Measurements from ENCODE around the gene KLHL29.
"Not testable (repeated sequence)": the region's sequence is repeated elsewhere in the genome, so short reads cannot be mapped to it uniquely, and the experiment has no call there.

The KLHL29 gene

GRCh38 chr2:23367760-23368159, 17.2 kb upstream of the KLHL29 start:
- in situ Hi-C loops (cut with HindIII; ENCODE audit: low sequenced_read_pairs): no loop called here

GRCh38 chr2:23373666-23374065, 11.3 kb upstream of the KLHL29 start:
- in situ Hi-C loops (cut with HindIII; ENCODE audit: low sequenced_read_pairs): no loop called here

DNA sequence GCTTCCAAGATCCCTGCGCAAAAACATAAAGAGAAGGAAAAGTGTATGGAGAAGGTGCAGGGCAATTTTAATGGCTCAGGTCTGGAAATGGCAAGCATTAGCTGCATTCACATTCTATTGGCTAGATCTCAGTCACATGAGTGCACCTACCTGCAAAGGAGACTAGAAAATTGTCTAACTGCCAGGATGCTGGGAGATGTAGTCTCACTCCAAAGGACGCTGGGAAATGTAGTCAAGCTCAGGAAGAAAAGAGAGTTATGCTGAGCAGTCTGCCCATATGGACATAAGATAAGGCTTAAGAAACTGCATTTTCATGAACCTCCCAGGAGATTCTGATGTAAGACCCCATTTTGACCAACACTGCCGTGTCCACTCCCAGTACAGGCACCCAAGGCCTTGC, 9.5 kb upstream of the KLHL29 start:
- in situ Hi-C loops (cut with HindIII; ENCODE audit: low sequenced_read_pairs): no loop called here

GRCh38 chr2:23376075-23376474, 8.9 kb upstream of the KLHL29 start:
- in situ Hi-C loops (cut with HindIII; ENCODE audit: low sequenced_read_pairs): no loop called here

DNA sequence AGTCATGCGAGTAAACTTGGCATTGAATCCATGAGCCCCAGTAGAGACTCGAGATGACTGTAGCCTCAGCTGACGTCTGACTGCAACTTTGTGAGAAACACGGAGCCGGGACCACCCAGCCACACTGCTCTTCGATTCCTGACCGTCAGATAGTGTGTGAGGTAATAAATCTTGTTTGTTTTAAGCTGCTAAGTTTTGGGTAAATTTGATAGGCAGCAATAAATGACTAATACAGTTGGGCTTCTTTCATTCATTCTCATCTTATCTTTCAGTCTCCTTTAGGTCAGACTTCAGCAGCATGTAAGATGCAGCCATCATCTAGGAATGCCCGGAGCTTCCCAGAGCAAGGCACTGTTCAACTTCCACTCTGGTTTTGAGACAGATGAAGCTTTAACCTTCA, 8.0 kb upstream of the KLHL29 start:
- in situ Hi-C loops (cut with HindIII; ENCODE audit: low sequenced_read_pairs): no loop called here

DNA sequence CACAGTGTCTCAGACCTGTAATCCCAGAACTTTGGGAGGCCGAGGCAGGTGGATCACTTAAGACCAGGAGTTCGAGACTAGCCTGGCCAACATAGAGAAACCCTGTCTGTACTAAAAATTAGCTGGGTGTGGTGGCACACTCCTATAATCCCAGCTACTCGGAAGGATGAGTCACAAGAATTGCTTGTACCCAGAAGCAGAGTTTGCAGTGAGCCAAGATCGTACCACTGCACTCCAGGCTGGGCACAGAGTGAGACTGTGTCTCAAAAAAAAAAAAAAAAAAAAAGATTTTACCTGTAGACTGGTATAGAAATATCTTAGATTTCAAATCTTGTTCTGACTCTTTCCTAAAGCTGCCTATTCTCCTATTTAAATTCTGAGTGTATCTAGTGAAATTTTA, 7.2 kb upstream of the KLHL29 start:
- in situ Hi-C loops (cut with HindIII; ENCODE audit: low sequenced_read_pairs): no loop called here

DNA sequence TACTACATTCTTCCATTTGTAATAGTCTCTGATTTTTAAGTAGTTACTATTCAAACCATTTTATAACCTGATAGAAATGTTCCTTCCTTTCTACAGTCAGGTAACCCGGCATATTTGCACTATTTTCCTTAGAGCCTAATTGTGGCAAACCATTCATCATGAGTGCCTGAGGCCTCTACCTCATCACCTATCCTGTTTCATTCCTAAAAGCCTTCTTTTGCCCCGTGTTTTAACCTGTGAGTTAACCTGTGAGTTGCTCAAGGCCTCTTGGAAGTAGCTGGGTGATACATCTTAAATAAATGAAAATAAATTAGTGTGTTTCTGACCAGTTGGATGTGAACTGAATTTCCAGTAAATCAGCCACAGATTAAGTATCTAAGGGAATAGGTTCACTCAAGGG, 6.5 kb upstream of the KLHL29 start:
- in situ Hi-C loops (cut with HindIII; ENCODE audit: low sequenced_read_pairs): no loop called here

DNA sequence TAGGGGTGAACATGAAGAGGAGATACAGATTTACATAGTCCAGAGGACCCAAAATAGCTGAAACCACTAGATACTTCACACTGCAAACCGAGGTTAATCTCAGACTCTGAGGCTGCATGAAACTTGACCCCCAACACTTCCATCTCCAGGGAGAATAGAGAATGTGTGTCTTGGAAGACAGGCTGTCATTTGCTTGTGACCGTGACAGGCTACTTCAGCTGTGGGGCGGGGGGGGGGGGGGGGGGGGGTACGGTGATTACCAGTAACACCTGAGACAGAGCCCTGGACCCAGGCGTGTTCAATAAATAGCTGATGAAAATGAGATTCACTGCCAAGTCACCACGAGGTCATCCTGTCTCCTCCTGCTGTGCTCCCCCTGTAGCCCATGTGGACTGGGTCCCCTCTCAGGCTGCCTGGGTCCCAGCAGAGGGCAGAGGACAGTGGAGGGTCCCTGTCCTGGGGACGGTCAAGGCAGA, 5.7 kb upstream of the KLHL29 start:
- in situ Hi-C loops (cut with HindIII; ENCODE audit: low sequenced_read_pairs): no loop called here

DNA sequence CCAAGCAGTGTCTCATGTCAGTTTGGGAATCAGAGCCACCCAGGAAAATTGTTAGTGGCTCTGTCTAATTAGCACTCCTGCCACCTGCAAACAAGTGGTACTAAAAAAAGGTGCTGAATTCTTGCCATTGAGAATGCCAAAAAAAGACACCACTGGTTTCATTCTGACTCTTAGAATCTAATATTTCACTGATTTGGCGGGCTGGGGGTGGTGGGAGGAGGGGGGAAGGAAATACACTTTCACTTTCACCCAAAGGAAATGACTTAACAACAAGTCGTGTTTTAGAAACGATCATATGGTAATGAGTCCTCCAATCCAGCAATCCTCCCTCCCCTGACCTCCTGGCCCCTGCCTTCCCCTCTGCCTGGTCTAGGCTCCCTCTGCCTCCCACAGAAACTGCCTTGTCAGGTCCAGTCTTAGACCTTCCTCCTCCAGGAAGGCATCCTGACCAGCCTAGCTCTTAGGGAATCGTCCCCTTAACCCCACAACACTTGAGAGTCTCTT, 4.4 kb upstream of the KLHL29 start:
- in situ Hi-C loops (cut with HindIII; ENCODE audit: low sequenced_read_pairs): no loop called here

DNA sequence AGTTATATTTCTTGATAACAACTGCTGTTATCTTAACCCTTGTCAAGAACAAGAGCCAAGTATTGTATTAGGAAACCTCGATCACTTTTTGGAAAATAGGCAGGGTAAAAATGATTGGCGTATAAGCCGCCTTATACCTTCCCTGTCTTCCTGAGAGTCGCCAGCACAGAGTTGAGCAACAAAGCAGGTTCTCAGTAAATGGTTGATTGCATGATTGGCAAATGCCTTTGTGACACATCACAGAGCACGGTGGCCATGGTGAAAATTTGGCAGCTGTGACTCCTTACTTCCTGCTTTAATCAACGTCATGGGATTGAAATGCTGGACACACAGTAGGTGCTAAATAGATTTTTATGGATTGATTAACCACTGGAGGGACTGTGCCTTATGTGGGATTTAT, 3.9 kb upstream of the KLHL29 start:
- in situ Hi-C loops (cut with HindIII; ENCODE audit: low sequenced_read_pairs): no loop called here

- in situ Hi-C loops (cut with HindIII; ENCODE audit: low sequenced_read_pairs): no loop called here
Observed at GRCh38 chr2:23381485-23381884, 3.5 kb upstream of the KLHL29 start.

DNA sequence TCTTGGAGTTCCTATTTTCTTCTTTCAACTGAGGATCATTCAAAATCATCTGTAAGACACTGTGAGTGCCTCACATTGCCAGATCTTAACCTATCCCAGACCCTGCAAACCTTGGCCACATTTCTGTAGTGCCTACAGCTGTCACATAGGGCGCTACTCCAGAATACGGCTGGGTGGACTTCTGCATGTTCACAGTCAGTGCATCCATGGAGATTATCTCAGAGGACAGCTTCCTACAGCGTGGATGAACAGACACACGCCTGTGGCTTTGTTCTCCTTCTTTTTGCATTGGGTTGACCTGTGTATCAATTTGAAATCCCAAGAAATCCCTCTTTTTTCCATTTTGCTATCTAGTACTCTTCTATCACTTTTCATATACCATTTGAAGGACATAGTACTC, 1.9 kb upstream of the KLHL29 start:
- in situ Hi-C loops (cut with HindIII; ENCODE audit: low sequenced_read_pairs): no loop called here

DNA sequence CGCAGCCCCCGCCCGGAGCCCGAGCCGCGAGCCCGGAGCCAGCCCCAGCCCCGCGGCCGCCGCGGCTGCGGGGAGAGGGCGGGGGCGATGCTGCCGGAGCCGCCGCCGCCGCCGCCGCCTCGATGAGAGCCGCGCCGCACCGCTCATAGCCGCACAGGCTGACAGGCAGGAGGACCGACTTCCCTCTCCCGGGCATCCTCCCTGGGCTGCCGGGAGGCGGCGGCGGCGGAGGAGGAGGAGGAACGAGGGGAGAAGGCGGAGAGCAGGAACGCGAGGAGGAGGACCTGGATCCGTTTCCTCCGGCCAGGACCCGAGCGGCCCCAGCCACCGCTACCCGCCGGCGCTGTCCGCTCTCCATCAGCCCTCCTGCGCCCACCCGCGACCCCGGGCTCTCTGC, 370 bp downstream of the KLHL29 start:
- in situ Hi-C loops (cut with HindIII; ENCODE audit: low sequenced_read_pairs): no loop called here

GRCh38 chr2:23385748-23386338, 864 bp downstream of the KLHL29 start:
- in situ Hi-C loops (cut with HindIII; ENCODE audit: low sequenced_read_pairs): no loop called here

DNA sequence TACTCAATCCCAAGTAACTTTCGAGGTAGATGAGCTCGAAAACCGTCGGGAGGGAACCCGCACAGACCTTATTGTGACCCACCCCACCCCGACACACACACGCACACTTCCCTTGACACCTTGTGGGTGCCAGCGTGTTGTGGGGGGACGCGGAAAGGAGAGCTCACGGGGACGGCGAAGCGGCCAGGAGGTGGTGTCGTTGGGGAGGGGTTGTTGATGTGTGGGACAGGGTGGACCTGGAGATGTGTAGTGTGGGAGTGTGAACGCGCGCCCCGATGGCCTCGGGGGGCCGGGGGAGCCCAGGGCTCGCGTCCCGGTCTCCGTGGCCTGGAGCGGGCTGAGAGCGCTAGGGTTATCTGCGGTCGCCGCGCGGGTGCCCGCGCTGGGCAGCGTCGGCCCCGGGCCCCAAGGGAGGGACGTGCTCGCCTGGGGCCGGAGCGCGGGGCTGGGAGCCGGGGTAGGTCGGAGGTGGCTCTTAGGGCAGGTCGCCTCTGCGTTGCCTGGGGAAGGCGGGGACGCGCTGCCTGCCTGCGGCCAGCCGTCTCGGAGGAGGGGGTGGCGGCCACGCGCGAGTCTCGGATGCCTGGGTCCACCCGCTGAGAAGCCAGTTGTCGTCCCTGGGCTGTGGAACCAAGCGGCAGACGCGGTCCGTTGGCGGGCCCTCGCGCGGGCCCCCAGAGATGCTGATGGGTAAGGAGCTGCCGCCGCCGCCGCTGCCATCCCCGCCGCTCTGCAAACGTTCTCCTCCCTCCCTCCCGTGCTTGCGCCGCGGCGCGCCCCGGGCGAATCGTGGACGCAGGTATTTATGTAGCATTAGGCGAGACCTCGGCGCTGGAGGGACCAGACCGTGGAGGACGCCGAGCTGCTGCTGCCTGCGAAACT, 1.6 kb downstream of the KLHL29 start:
- in situ Hi-C loops (cut with HindIII; ENCODE audit: low sequenced_read_pairs): no loop called here

DNA sequence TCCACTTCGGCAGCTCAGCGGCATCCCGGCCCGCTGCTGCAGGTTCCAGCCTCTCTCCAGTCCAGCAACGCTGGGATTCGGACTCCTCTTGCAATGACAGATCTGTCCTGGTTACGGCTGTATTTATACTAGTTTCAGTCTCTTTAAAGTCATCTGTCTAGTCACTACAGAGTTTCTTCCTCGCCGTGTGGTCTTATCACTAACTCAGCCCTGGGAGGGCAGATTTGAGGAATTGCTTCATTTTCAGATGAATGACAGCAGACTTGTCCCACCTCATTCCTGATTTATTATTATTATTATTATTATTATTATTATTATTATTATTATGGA, 2.2 kb downstream of the KLHL29 start:
- in situ Hi-C loops (cut with HindIII; ENCODE audit: low sequenced_read_pairs): no loop called here

- in situ Hi-C loops (cut with HindIII; ENCODE audit: low sequenced_read_pairs): no loop called here
Observed at GRCh38 chr2:23387845-23388244, 2.9 kb downstream of the KLHL29 start.

DNA sequence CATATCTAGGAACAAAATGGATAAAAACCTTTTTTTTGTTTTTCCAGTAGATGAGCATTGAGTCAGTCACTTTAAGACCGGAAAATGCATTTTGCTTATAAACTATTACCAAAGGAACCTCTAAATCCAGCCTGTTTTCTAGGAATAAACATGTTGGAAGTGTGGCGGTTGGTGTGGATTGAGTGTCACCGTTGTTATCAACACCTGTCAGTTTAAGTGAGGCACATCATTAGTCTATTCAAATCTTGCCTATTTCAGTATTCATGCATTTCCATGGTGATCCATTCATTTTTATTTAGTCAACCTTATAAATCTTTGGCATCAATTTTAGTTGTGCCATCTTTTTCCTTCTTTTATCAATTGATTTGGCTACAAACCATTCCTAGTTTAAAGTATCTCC, 3.3 kb downstream of the KLHL29 start:
- in situ Hi-C loops (cut with HindIII; ENCODE audit: low sequenced_read_pairs): no loop called here

DNA sequence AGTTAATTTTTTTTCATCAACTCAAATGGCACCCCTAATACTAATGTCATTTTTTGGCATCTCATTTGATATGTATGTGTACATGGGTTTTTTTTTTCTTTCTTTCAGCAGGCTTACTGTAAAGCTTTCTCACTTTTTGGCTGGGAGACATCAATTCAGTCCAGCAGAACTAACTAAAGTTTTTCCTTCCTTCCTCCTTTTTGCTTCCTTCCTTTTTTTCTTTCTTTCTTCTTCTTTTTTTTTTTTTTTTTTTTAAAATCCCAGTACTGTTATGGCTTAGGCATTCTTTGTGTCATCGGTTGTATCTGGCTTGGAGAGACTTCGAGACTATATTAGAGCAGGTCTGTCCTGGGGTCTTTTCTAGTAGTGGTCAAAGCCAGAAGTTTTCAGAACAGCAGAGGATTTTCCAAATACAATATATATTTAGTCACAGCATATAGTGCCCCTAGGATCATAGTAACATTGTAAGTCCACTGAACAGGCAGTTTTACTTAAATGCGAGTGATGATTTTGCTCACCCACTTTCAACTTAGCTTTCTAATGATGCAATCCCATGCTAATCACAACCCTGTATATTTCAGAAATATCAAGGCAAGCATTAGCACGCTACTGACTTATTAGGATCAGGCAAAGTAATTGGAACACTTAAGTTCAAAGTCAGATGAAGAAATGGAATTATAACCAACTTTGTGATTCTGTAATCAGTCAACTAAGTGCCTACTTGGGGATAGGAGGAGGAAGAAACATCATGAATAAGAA, 4.0 kb downstream of the KLHL29 start:
- in situ Hi-C loops (cut with HindIII; ENCODE audit: low sequenced_read_pairs): no loop called here

DNA sequence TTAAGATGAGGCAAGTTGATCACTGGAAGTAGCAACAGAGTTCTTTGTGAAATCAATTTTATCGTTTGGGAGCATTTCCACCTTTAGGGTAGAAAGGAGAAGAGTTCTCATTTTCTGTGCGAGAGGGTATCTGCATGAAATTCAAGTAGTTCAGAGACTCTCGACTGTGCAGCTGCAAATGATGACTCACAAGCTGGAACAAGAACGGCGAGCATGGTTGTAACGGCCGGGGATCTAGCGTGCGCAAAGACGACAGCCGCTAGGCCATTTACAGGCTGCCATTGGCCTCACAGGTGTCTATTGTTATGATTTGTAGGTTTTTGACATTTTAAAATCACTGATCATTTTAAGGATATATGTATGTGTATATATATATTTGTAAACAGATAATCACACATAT, 5.2 kb downstream of the KLHL29 start:
- in situ Hi-C loops (cut with HindIII; ENCODE audit: low sequenced_read_pairs): no loop called here

- in situ Hi-C loops (cut with HindIII; ENCODE audit: low sequenced_read_pairs): not testable (repeated sequence)
Observed at GRCh38 chr2:23391237-23391736, 6.3 kb downstream of the KLHL29 start.

GRCh38 chr2:23393722-23394121, 8.7 kb downstream of the KLHL29 start:
- in situ Hi-C loops (cut with HindIII; ENCODE audit: low sequenced_read_pairs): no loop called here
